Measurements from ENCODE around the gene SERP1. TPM values are rescaled to one million over a fixed set of nuclear protein-coding genes. Genes with fewer than 3 reads are reported as not detected.
A peak's percentile ranks its signal among the peaks of the same experiment; 100 is the strongest.

Gene SERP1
- total RNA-seq, 2 donors from 2014 or later = 78.4 to 81.8 TPM

- H3K4me1 Mint-ChIP-seq = no peaks in the 10 kb centered on the region
- no peaks in the 10 kb centered on the region for H3K9me3 Mint-ChIP-seq
- 85 to 95% methylated on average over 4 of the region's 4 CpGs for WGBS, 2 experiments (ENCODE audit: insufficient coverage in 1 of 2, insufficient read length in 1 of 2)
- H3K27ac Mint-ChIP-seq = no peak overlapping the region
- no peaks in the 10 kb centered on the region for H3K27me3 Mint-ChIP-seq (ENCODE audit: insufficient read depth)
- Histone ChIP-seq H3K27ac (ENCODE audit: low read depth, low read length) (no peak overlapping the region), H3K4me3 (ENCODE audit: low read length) (no peak overlapping the region), H3K9me3 (ENCODE audit: control insufficient read depth, low read length) (no peaks in the 10 kb centered on the region), H3K9ac (ENCODE audit: extremely low read depth, low read length, poor library complexity, severe bottlenecking) (no peak overlapping the region), H3K36me3 (ENCODE audit: control insufficient read depth, insufficient read depth, low read length) (peaks cover 78% of the 10 kb centered on the region), H3K4me1 (ENCODE audit: control insufficient read depth, insufficient read depth, low read length) (no peaks in the 10 kb centered on the region), H3K27me3 (ENCODE audit: control insufficient read depth, insufficient read depth, low read length, poor library complexity, severe bottlenecking) (no peaks in the 10 kb centered on the region)
- TF ChIP-seq, protein P1, sequence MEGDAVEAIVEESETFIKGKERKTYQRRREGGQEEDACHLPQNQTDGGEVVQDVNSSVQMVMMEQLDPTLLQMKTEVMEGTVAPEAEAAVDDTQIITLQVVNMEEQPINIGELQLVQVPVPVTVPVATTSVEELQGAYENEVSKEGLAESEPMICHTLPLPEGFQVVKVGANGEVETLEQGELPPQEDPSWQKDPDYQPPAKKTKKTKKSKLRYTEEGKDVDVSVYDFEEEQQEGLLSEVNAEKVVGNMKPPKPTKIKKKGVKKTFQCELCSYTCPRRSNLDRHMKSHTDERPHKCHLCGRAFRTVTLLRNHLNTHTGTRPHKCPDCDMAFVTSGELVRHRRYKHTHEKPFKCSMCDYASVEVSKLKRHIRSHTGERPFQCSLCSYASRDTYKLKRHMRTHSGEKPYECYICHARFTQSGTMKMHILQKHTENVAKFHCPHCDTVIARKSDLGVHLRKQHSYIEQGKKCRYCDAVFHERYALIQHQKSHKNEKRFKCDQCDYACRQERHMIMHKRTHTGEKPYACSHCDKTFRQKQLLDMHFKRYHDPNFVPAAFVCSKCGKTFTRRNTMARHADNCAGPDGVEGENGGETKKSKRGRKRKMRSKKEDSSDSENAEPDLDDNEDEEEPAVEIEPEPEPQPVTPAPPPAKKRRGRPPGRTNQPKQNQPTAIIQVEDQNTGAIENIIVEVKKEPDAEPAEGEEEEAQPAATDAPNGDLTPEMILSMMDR (conservative IDR thresholded peaks at IDR 0.05) = no peak
- no peak overlapping the region for H3K4me3 Mint-ChIP-seq
- no peak for DNase-seq
- peaks cover 54% of the 10 kb centered on the region for H3K36me3 Mint-ChIP-seq (ENCODE audit: low read depth)
Observed at GRCh38 chr3:150555859-150556436, 9.7 kb upstream of the SERP1 start.

DNA sequence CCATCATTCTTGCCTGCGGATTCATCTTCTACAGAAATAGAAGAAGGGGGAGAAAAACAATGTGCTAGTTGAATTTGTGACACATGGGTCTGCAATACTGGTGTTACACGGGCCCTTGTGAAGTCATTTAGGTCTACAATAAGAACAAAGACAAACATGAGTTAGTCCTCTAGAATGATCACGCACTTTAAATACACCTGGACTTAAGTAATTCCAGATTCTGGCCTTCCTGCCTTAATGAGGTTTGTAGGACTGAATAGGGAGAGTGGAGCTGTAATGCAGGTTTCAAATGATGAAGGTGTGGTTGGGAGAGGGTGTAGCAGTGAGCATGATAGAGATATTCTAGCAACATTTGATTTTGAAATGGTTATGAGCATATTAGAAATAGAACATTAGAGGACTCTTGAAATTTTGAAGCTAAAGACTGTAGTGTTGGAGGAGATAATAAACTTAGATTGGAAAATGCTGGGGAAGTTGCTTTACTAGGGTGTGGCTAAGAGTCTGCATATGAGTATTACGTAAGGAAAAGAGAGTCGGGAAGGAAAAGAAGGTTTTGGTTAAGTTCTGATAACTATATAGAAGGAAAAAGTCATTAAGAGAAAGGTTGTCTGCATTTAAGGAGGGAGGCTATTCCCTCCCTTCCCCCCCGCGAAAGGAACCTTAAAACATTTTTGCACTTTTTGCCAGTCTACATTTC is 897 bp upstream of the SERP1 start:
- peak overlapping the region; percentile 99 for H3K27ac Mint-ChIP-seq
- Histone ChIP-seq H3K4me3 (ENCODE audit: low read length) (peak overlapping the region; percentile 98), H3K9ac (ENCODE audit: extremely low read depth, low read length, poor library complexity, severe bottlenecking) (peak overlapping the region; percentile 93), H3K27ac (ENCODE audit: low read depth, low read length) (peak overlapping the region; percentile 91), H3K27me3 (ENCODE audit: control insufficient read depth, insufficient read depth, low read length, poor library complexity, severe bottlenecking) (no peaks in the 10 kb centered on the region), H3K36me3 (ENCODE audit: control insufficient read depth, insufficient read depth, low read length) (peaks cover 50% of the 10 kb centered on the region), H3K9me3 (ENCODE audit: control insufficient read depth, low read length) (no peaks in the 10 kb centered on the region), H3K4me1 (ENCODE audit: control insufficient read depth, insufficient read depth, low read length) (no peaks in the 10 kb centered on the region)
- peaks cover 24% of the 10 kb centered on the region for H3K36me3 Mint-ChIP-seq (ENCODE audit: low read depth)
- TF ChIP-seq, protein P1 (conservative IDR thresholded peaks at IDR 0.05) = no peak
- peaks cover 19% of the 10 kb centered on the region for H3K4me1 Mint-ChIP-seq
- DNase-seq = no peak
- no peaks in the 10 kb centered on the region for H3K27me3 Mint-ChIP-seq (ENCODE audit: insufficient read depth)
- H3K4me3 Mint-ChIP-seq = peak overlapping the region; percentile 94
- 27 to 69% methylated on average over 2 to 7 of the region's 7 CpGs for WGBS, 2 experiments (ENCODE audit: insufficient coverage in 1 of 2, insufficient read length in 1 of 2)
- H3K9me3 Mint-ChIP-seq = no peaks in the 10 kb centered on the region

DNA sequence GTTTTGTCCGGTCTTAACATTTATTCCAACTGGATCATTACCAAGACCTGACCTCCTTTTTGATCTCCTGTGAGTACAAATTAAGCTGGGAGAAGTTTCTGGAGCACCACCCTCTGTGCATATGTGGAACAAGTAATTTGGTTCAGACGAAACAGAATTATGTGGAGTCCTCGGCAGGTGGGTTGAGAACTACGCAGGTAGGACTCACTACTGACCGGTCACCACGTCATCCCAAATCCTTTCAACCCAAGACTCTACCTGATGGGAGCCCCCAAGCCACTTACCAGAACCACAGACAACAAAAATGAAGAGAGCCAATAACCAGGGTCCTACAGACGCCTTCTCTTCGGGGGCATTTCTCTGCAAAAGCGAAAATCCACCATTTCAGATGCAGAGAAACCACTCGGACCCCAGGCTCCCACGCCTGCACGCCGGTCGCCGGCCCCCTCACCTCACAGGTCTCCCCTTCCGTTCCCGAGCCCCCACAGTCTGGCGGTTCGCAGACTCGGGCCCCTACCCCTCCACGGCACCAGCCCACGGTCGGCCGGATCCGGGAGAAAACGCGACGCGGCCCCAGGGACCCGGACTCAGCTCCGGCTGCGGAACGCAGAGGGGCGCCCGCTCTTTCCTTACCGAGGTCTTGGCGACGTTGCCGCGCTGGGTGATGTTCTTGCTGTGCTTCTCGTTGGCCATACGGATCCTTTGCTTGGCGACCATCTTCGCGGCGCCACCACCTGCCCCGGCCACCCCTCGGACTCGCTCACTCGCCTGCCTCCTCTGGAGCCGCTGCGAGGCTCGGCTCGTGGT is 674 bp downstream of the SERP1 start:
- Histone ChIP-seq H3K4me1 (ENCODE audit: control insufficient read depth, insufficient read depth, low read length) (no peaks in the 10 kb centered on the region), H3K9me3 (ENCODE audit: control insufficient read depth, low read length) (no peaks in the 10 kb centered on the region), H3K36me3 (ENCODE audit: control insufficient read depth, insufficient read depth, low read length) (peaks cover 51% of the 10 kb centered on the region), H3K9ac (ENCODE audit: extremely low read depth, low read length, poor library complexity, severe bottlenecking) (peak overlapping the region; percentile 93), H3K27ac (ENCODE audit: low read depth, low read length) (peak overlapping the region; percentile 96), H3K27me3 (ENCODE audit: control insufficient read depth, insufficient read depth, low read length, poor library complexity, severe bottlenecking) (no peaks in the 10 kb centered on the region), H3K4me3 (ENCODE audit: low read length) (peak overlapping the region; percentile 98)
- no peak for DNase-seq
- Mint-ChIP-seq H3K4me3 (peak overlapping the region; percentile 94), H3K36me3 (ENCODE audit: low read depth) (peaks cover 23% of the 10 kb centered on the region), H3K4me1 (peaks cover 19% of the 10 kb centered on the region), H3K9me3 (no peaks in the 10 kb centered on the region), H3K27ac (peak overlapping the region; percentile 99), H3K27me3 (ENCODE audit: insufficient read depth) (no peaks in the 10 kb centered on the region)
- WGBS, 2 experiments (ENCODE audit: insufficient coverage in 1 of 2, insufficient read length in 1 of 2) = 0 to 1% methylated on average over 21 to 54 of the region's 54 CpGs
- TF ChIP-seq, protein P1 (conservative IDR thresholded peaks at IDR 0.05) = no peak

Measured in endodermal cell (in vitro differentiated cells).